Hematopoietic multipotent progenitor cell treated with erythropoietin and hydrocortisone succinate and interleukin-3 and kit ligand, for 15 days (in vitro differentiated cells): ENCODE data around the gene SASH3.
"Not testable (repeated sequence)": the region's sequence is repeated elsewhere in the genome, so short reads cannot be mapped to it uniquely, and the experiment has no call there.

Experiments
- DNase-seq: peaks from one replicate; pipeline ENCODE4 v3.0.0-alpha.2; 2015; ENCODE audit warnings: low spot score

SASH3 gene

GRCh38 chrX:129779747-129780146 lies at the start of gene SASH3:
Gene SASH3, plus strand, starts transcription at chrX:129779949. Its CDS starts 149 bp downstream, at chrX:129780098.
- no peak for DNase-seq

GRCh38 chrX:129731228-129731627 lies 48.5 kb upstream of the SASH3 start:
- no peak for DNase-seq

- no peak for DNase-seq
Observed at GRCh38 chrX:129732857-129733256, 46.9 kb upstream of the SASH3 start.

GRCh38 chrX:129733335-129733734 lies 46.4 kb upstream of the SASH3 start:
- DNase-seq = no peak

GRCh38 chrX:129736491-129736890 lies 43.3 kb upstream of the SASH3 start:
- DNase-seq = no peak

GRCh38 chrX:129737916-129738315 lies 41.8 kb upstream of the SASH3 start:
- DNase-seq = no peak

- no peak for DNase-seq
Observed at GRCh38 chrX:129738466-129739308, 41.1 kb upstream of the SASH3 start, which contains the start of gene XPNPEP2. Gene XPNPEP2, plus strand, starts transcription at chrX:129738979. Its CDS starts 235 bp downstream, at chrX:129739214.

- DNase-seq = no peak
Observed at GRCh38 chrX:129739578-129739977, 40.2 kb upstream of the SASH3 start.

GRCh38 chrX:129741880-129742758 lies 37.6 kb upstream of the SASH3 start:
- DNase-seq = no peak

- DNase-seq = not testable (repeated sequence)
Observed at GRCh38 chrX:129742759-129743152, 37.0 kb upstream of the SASH3 start.

GRCh38 chrX:129743821-129744220 lies 35.9 kb upstream of the SASH3 start:
- no peak for DNase-seq

GRCh38 chrX:129744861-129745321 lies 34.9 kb upstream of the SASH3 start:
- DNase-seq = no peak

GRCh38 chrX:129746557-129747470 lies 32.9 kb upstream of the SASH3 start:
- DNase-seq = no peak

GRCh38 chrX:129747533-129747932 lies 32.2 kb upstream of the SASH3 start:
- DNase-seq = no peak

- DNase-seq = no peak
Observed at GRCh38 chrX:129748305-129748704, 31.4 kb upstream of the SASH3 start.

GRCh38 chrX:129749069-129749468 lies 30.7 kb upstream of the SASH3 start:
- no peak for DNase-seq

- no peak for DNase-seq
Observed at GRCh38 chrX:129750971-129751370, 28.8 kb upstream of the SASH3 start.

- DNase-seq = no peak
Observed at GRCh38 chrX:129754056-129755024, 25.4 kb upstream of the SASH3 start.

GRCh38 chrX:129755779-129756650 lies 23.7 kb upstream of the SASH3 start:
- DNase-seq = no peak
